Activated CD4-positive, alpha-beta memory T cell treated with anti-CD3 and anti-CD28 coated beads, Interleukin-2, amount 10 ng/mL, durations not matched to agents 7 days and 5 days (primary cell): ENCODE results near the gene TFCP2. TPM values are rescaled to one million over a fixed set of nuclear protein-coding genes. Genes with fewer than 3 reads are reported as not detected.

Experiments
- CTCF ChIA-PET: fragments of 350-600 bp; sonication (Branson Sonifier 250); formaldehyde crosslinking; loops from one replicate; lab custom pipeline; 2021; ENCODE audit warnings: antibody characterized with exemption, inconsistent platforms; lab: Charles Lee
- POLR2A ChIA-PET: fragments of 350-600 bp; sonication (Branson Sonifier 250); formaldehyde crosslinking; loops from one replicate; lab custom pipeline; 2021; ENCODE audit warnings: antibody characterized with exemption; lab: Charles Lee
- DNase-seq: peaks from one replicate; pipeline ENCODE4 v3.0.0-alpha.2; 2020
- H3K27ac Mint-ChIP-seq: one replicate; pipeline ENCODE4 v1.8.0; 2021; ENCODE audit warnings: mild to moderate bottlenecking, mixed read lengths
- H3K27me3 Mint-ChIP-seq: one replicate; pipeline ENCODE4 v1.8.0; 2021; ENCODE audit warnings: mixed read lengths
- H3K36me3 Mint-ChIP-seq: one replicate; pipeline ENCODE4 v1.8.0; 2021; ENCODE audit warnings: low read depth, mixed read lengths
- H3K4me1 Mint-ChIP-seq: one replicate; pipeline ENCODE4 v1.8.0; 2021; ENCODE audit warnings: mixed read lengths
- H3K4me3 Mint-ChIP-seq: one replicate; pipeline ENCODE4 v1.8.0; 2021; ENCODE audit warnings: mild to moderate bottlenecking, mixed read lengths
- H3K9me3 Mint-ChIP-seq: one replicate; pipeline ENCODE4 v1.8.0; 2021; ENCODE audit warnings: mixed read lengths
- total RNA-seq, 2 experiments: library from RNA; stranded (reverse); gene quantifications; one replicate each; pipeline ENCODE4 v1.2.3, GENCODE V29; 2021

TFCP2 gene
- total RNA-seq, 2 experiments from 2014 or later, result 34.3 to 35.9 TPM

- Mint-ChIP-seq H3K9me3 (no peaks in the 10 kb centered on the region), H3K4me1 (no peaks in the 10 kb centered on the region), H3K27ac (no peak overlapping the region), H3K27me3 (no peaks in the 10 kb centered on the region), H3K4me3 (no peak overlapping the region), H3K36me3 (no peaks in the 10 kb centered on the region)
- ChIA-PET POLR2A (interaction anchor here (1.0 kb wide), 1 partner anchor 127 kb away, joined by 3 read pairs; no protein-coding TSS in a partner anchor), CTCF (no interaction called here)
- DNase-seq, result no peak
These were observed 36.3 kb upstream of the TFCP2 start for GRCh38 chr12:51209259-51209658.

GRCh38 chr12:51208016-51208660 is 35.2 kb upstream of the TFCP2 start:
- H3K36me3 Mint-ChIP-seq, result no peaks in the 10 kb centered on the region
- no peaks in the 10 kb centered on the region for H3K27me3 Mint-ChIP-seq
- peaks cover 7% of the 10 kb centered on the region for H3K4me1 Mint-ChIP-seq
- no peak overlapping the region for H3K27ac Mint-ChIP-seq
- CTCF ChIA-PET, result no interaction called here
- H3K4me3 Mint-ChIP-seq, result no peak overlapping the region
- no peak for DNase-seq
- no peaks in the 10 kb centered on the region for H3K9me3 Mint-ChIP-seq
- POLR2A ChIA-PET, result interaction anchor here (1.0 kb wide), 1 partner anchor 10 kb away, joined by 3 read pairs; the partner anchor contains the start of gene POU6F1

- no peak for DNase-seq
- ChIA-PET CTCF (interaction anchor here (0.5 kb wide), 1 partner anchor 10 kb away, joined by 4 read pairs; no protein-coding TSS in a partner anchor), POLR2A (no interaction called here)
- Mint-ChIP-seq H3K27me3 (no peaks in the 10 kb centered on the region), H3K27ac (no peak overlapping the region), H3K4me3 (no peak overlapping the region), H3K4me1 (peaks cover 15% of the 10 kb centered on the region), H3K9me3 (no peaks in the 10 kb centered on the region), H3K36me3 (no peaks in the 10 kb centered on the region)
These were observed 32.4 kb upstream of the TFCP2 start for GRCh38 chr12:51205350-51205749.

- H3K9me3 Mint-ChIP-seq, result no peaks in the 10 kb centered on the region
- no peak for DNase-seq
- H3K4me1 Mint-ChIP-seq, result peaks cover 15% of the 10 kb centered on the region
- ChIA-PET CTCF (no interaction called here), POLR2A (no interaction called here)
- H3K27ac Mint-ChIP-seq, result peak overlapping the region; percentile 5
- no peaks in the 10 kb centered on the region for H3K36me3 Mint-ChIP-seq
- H3K4me3 Mint-ChIP-seq, result no peak overlapping the region
- H3K27me3 Mint-ChIP-seq, result no peaks in the 10 kb centered on the region
These were observed 29.8 kb upstream of the TFCP2 start for GRCh38 chr12:51202718-51203117.

GRCh38 chr12:51200806-51201205 is 27.9 kb upstream of the TFCP2 start:
- ChIA-PET CTCF (no interaction called here), POLR2A (no interaction called here)
- no peak overlapping the region for H3K27ac Mint-ChIP-seq
- no peaks in the 10 kb centered on the region for H3K36me3 Mint-ChIP-seq
- DNase-seq, result no peak
- no peaks in the 10 kb centered on the region for H3K27me3 Mint-ChIP-seq
- no peak overlapping the region for H3K4me3 Mint-ChIP-seq
- H3K9me3 Mint-ChIP-seq, result no peaks in the 10 kb centered on the region
- H3K4me1 Mint-ChIP-seq, result peaks cover 15% of the 10 kb centered on the region

GRCh38 chr12:51200156-51200555 is 27.2 kb upstream of the TFCP2 start:
- Mint-ChIP-seq H3K9me3 (no peaks in the 10 kb centered on the region), H3K4me1 (peaks cover 15% of the 10 kb centered on the region), H3K27me3 (no peaks in the 10 kb centered on the region), H3K4me3 (no peak overlapping the region), H3K36me3 (no peaks in the 10 kb centered on the region), H3K27ac (no peak overlapping the region)
- no peak for DNase-seq
- ChIA-PET CTCF (interaction anchor here (0.6 kb wide), 1 partner anchor 445 kb away, joined by 3 read pairs; no protein-coding TSS in a partner anchor), POLR2A (no interaction called here)

GRCh38 chr12:51199366-51199945 is 26.5 kb upstream of the TFCP2 start:
- H3K27ac Mint-ChIP-seq, result no peak overlapping the region
- CTCF ChIA-PET, result no interaction called here
- H3K4me3 Mint-ChIP-seq, result no peak overlapping the region

DNA sequence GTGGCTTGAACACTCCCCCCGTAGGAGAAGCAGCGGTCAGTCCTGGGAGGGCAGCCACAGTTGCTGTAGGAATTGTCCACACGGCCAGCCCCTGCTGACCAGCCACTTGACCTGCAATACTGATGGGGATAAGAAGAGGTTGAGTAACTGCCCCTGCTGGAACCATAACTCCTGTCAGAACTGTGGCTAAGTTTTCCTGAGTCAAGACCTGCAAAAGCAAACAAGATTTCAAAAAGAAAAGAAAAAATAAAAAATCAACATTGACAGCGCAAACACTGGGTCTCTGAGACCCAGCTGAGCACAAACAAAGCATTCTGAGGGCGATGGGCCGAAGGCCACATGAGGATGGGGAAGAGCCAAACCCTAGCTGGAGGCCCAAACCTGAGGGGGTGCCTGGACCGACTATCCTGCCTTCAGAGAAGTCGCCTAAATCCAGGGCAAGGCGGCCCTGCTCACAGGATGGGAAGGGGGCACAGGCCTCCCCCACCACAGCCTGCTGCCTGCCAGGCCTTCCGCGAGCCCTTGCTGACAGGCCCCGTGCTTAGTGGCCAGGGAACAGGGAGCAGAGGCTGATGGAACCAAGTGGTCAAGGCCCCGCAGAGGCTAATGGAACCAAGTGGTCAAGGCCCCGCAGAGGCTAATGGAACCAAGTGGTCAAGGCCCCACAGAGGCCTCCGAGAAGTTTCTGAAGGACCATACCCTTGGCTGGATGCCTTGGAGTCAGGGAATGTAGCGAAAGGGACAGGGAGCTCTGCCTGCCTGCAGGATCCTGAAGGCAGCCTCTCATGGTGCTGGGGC is 25.8 kb upstream of the TFCP2 start:
- Mint-ChIP-seq H3K27me3 (no peaks in the 10 kb centered on the region), H3K9me3 (no peaks in the 10 kb centered on the region), H3K4me3 (no peak overlapping the region), H3K36me3 (no peaks in the 10 kb centered on the region), H3K27ac (no peak overlapping the region), H3K4me1 (peaks cover 14% of the 10 kb centered on the region)
- no peak for DNase-seq
- POLR2A ChIA-PET, result no interaction called here
- CTCF ChIA-PET, result no interaction called here

More at GRCh38 chr12:51199366-51199945, 26.5 kb upstream of the TFCP2 start:
- POLR2A ChIA-PET, result no interaction called here
- Mint-ChIP-seq H3K27me3 (no peaks in the 10 kb centered on the region), H3K36me3 (no peaks in the 10 kb centered on the region), H3K4me1 (peaks cover 15% of the 10 kb centered on the region), H3K9me3 (no peaks in the 10 kb centered on the region)
- no peak for DNase-seq

- POLR2A ChIA-PET, result no interaction called here
- Mint-ChIP-seq H3K9me3 (no peaks in the 10 kb centered on the region), H3K27ac (no peak overlapping the region), H3K4me1 (peaks cover 6% of the 10 kb centered on the region), H3K4me3 (no peak overlapping the region), H3K27me3 (no peaks in the 10 kb centered on the region), H3K36me3 (no peaks in the 10 kb centered on the region)
- CTCF ChIA-PET, result no interaction called here
- no peak for DNase-seq
These were observed 25.0 kb upstream of the TFCP2 start for GRCh38 chr12:51197736-51198567.

GRCh38 chr12:51196547-51196946 is 23.6 kb upstream of the TFCP2 start:
- H3K4me3 Mint-ChIP-seq, result no peak overlapping the region

GRCh38 chr12:51195841-51196240 is 22.9 kb upstream of the TFCP2 start:
- Mint-ChIP-seq H3K4me3 (no peak overlapping the region), H3K4me1 (no peaks in the 10 kb centered on the region), H3K36me3 (no peaks in the 10 kb centered on the region), H3K9me3 (no peaks in the 10 kb centered on the region), H3K27me3 (no peaks in the 10 kb centered on the region), H3K27ac (no peak overlapping the region)
- ChIA-PET CTCF (no interaction called here), POLR2A (no interaction called here)
- DNase-seq, result no peak

More at GRCh38 chr12:51196547-51196946, 23.6 kb upstream of the TFCP2 start:
- H3K27ac Mint-ChIP-seq, result no peak overlapping the region
- H3K9me3 Mint-ChIP-seq, result no peaks in the 10 kb centered on the region
- H3K27me3 Mint-ChIP-seq, result no peaks in the 10 kb centered on the region
- no peaks in the 10 kb centered on the region for H3K36me3 Mint-ChIP-seq
- no peak for DNase-seq
- ChIA-PET POLR2A (no interaction called here), CTCF (no interaction called here)
- H3K4me1 Mint-ChIP-seq, result no peaks in the 10 kb centered on the region

DNA sequence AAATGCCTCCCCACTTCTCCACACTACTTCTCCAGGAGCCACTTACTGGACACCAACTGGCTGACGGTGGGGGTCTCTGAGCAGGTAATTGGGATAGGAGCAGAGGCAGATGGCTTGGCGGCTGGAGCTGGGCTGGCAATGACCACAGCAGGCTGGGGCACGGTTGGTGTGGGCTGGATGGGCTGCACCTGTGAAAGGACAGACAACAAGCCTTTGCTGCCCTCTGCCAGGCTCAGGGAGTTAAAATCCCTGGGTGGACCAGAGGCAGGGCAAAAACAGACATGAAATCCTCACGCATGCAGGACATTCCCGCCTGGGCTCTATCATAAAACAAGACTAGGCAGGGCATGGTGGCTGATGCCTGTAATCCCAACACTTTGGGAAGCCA is 19.3 kb upstream of the TFCP2 start:
- Mint-ChIP-seq H3K4me3 (no peak overlapping the region), H3K36me3 (no peaks in the 10 kb centered on the region), H3K27ac (no peak overlapping the region), H3K9me3 (no peaks in the 10 kb centered on the region), H3K4me1 (no peaks in the 10 kb centered on the region), H3K27me3 (no peaks in the 10 kb centered on the region)
- ChIA-PET POLR2A (no interaction called here), CTCF (no interaction called here)
- no peak for DNase-seq
